DMS153 treated with DMSO at 0.1 percent for 48 hours (cell line): ENCODE measurements around the gene NEDD4.
"Not testable (repeated sequence)": the region's sequence is repeated elsewhere in the genome, so short reads cannot be mapped to it uniquely, and the experiment has no call there.

Source experiments
- DNase-seq: peaks from one replicate; lab custom pipeline; 2025; ENCODE audit not compliant: unreplicated experiment; lab: John Stamatoyannopoulos, UW

NEDD4 gene

GRCh38 chr15:55834331-55834730 is 159.1 kb downstream of the NEDD4 start:
- no peak for DNase-seq

DNA sequence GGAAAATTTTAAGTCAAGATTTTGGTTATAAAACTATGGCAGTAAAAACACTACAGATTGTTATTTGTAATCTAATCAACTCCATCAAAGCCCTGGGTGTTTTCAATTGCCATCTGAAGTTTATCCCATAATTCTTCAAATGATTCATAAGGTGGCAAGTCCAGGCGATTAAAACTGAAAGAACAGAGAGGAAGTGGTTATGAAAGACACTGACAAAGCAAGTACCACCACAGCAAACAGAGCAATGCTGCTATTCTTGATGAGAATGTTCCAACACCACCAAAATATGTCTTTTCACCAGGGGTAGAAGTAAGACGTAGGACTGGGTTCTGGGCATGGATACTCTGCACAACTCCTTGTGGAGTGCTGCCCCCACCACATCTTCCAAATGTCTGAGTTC is 163.6 kb downstream of the NEDD4 start:
- no peak for DNase-seq

GRCh38 chr15:55827955-55828354 is 165.5 kb downstream of the NEDD4 start:
- DNase-seq = no peak

DNA sequence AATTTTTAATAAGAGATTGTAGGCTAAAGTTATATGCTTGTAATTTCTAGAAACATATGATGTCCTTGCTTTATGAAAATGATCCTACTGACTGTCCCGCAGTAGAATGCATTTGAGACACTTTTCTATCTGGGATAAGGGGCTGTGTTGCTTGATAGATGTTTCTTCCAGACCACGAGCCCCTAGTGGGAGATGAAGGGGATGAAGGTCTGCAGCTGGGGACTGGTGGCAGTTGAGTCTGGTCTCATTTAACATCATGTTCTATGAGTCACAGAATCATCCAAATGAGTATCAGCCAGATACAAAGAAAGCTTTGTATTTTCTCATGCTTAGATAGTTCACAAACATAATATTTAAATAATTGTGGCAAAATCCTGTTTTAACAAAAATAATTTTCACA is 166.2 kb downstream of the NEDD4 start:
- no peak for DNase-seq

DNA sequence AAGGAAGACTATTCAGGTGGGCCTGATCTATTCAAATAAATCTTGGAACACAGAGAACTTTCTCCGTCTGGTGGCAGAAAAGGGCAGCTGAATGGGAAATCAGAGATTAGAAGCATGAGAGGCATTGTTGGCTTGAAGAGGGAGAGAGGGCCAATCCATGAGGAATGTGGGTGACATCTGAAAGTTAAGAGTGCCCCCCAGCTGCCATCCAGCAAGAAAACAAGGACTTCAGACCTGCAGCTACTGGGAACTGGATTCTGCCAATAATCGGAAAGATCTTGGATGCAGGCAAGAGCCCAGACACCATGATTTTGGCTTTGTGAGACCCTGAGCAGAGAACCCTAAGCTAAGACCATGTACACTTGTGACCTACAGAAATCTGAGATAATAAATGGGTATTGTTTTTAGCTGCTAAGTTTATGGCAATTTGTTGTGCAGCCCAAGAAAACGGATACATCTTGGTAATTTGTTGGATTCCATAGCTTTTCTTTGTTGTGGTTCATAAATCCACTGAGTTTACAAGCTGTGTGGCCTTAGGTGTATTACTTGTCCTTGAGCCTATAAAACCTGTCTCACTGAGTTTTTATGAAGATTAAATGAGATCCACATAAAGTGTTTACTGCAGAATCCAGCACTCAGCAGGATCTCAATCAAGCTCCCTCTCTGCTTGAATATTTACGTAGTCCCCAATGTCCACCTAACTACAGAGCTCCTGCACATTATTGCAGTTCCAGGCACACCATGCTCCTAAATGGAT is 168.4 kb downstream of the NEDD4 start:
- no peak for DNase-seq

DNA sequence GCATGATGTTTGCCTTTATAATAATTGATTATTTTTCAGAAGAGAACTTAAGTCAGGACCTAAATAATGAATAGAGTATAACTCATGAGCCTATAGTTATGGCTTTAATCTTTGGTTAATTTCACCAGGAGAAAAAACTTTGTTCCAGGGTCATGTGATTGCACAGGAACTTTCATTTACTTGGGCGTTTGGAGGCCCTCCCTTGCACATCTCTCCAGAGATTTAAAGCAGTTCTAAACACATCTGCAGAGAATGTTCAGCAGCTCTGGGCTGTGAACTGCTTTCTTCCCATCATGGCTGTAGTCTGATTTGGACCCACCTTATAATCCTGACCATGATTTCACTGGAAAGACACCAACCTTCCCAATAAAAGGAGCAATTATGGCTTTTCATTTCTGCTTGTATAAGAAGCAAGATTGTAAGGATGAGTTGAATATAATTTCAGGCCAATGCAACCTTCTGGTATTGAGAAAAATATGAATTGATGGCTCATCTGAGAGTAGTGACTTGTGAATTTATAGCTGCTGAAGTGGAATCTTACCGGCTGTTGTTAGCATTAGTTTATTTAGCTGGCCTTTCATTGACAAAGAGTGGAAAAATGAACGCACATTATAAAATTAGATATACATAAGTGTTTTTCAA is 169.6 kb downstream of the NEDD4 start:
- DNase-seq = no peak

- DNase-seq = peak; percentile 0
Measured at GRCh38 chr15:55823191-55823670, 170.2 kb downstream of the NEDD4 start.

DNA sequence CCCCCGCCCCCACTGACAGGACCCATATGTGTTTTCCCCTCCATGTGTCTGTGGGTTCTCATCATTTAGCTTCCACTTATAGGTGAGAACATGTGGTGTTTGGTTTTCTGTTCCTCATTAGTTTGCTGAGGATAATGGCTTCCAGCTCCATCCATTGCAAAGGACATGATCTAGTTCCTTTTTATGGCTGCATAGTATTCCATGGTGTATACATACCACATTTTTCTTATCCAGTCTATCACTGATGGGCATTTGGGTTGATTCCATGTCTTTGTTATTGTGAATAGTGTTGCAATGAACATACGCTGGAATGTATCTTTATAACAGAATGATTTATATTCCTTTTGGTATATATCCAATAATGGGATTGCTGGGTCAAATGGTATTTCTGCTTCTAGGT is 171.7 kb downstream of the NEDD4 start:
- not testable (repeated sequence) for DNase-seq

GRCh38 chr15:55820043-55820442 is 173.4 kb downstream of the NEDD4 start:
- DNase-seq = no peak

GRCh38 chr15:55819397-55820034 is 173.9 kb downstream of the NEDD4 start:
- no peak for DNase-seq

- DNase-seq = no peak
Measured at GRCh38 chr15:55816017-55816416, 177.4 kb downstream of the NEDD4 start.

- DNase-seq = no peak
Measured at GRCh38 chr15:55802600-55803376, 190.6 kb downstream of the NEDD4 start.

DNA sequence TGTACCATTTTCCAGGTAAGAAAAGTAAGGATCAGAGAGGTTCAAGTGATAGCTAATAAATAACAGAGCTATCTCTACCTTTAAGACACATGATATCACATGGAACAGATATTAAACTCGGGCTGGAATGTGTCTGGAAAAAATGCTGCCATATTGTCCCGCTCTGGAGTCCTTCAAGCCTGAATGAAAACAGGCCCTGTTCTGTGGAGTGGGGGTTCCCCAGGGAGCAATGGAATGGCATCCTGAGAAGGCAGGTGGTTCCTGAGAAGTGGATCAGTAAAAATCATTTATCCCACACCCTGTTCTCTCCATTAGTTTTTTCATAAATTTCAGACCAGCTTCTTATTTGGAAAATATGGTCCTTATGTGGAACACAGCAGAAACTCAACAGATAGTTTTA is 193.2 kb downstream of the NEDD4 start:
- no peak for DNase-seq

- DNase-seq = peak; percentile 4
Measured at GRCh38 chr15:55799291-55800212, 193.9 kb downstream of the NEDD4 start.

- no peak for DNase-seq
Measured at GRCh38 chr15:55796321-55796965, 197.0 kb downstream of the NEDD4 start.

GRCh38 chr15:55795031-55795430 is 198.4 kb downstream of the NEDD4 start:
- no peak for DNase-seq

DNA sequence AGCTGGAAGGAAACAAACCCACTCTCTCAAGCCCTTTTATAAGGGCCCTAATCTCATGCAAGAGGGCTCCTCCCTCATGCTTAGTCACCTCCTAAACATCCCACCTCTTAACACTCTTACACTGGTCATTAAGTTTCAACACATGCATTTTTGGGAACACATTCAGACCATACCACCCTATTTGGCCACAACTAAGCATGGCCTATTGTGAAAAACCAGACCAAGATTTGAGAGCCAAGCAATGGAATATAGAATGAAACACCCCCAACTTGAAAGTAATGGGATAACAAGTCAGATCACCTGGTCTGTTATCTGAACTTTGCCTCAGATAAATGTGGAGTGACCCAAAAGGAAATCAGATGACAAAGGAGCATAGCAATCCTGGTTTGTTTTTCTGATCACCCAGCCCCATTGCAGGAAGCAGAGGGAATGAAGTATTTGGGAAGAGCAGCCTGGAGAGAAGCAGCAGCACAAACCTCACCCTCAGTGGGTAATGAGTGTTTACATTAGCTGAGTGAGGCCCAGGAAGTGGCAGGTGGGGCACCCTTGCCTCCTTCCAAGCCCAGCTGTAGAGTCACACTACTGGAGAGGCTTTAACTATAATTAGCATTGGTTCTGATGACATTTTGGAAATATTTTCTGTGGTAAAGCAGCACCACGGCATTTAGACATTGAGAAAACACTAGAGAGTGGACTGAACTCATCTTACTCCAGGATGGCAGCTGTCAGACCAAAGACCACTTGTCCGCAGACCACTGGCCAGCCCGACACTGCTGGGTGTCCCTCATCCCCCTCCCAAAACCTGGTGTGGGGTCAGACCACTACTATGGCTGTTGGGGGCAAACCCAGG is 201.6 kb downstream of the NEDD4 start:
- peak; percentile 14 for DNase-seq

GRCh38 chr15:55789066-55789660 is 204.2 kb downstream of the NEDD4 start:
- DNase-seq = no peak
